K562 (cell line): ENCODE measurements around the gene B3GALT4. TPM values are rescaled to one million over a fixed set of nuclear protein-coding genes. Genes with fewer than 3 reads are reported as not detected.
A peak's percentile ranks its signal among the peaks of the same experiment; 100 is the strongest.

Experiments used
- CREB1 ChIP-seq, 2 experiments: sonication (generic) in 1 of 2; formaldehyde crosslinking in 1 of 2; IDR thresholded peaks; 2 replicates each; pipeline versions ENCODE4 v1.6.1 to v1.8.0; 2012 to 2022; ENCODE audit warnings: inconsistent platforms in 1 of 2, mild to moderate bottlenecking in 1 of 2, missing genetic modification reagents in 1 of 2, moderate library complexity in 1 of 2
- CREM ChIP-seq: IDR thresholded peaks from 2 replicates; pipeline ENCODE4 v1.6.1; 2014; ENCODE audit warnings: antibody characterized with exemption, low read depth
- CTCFL ChIP-seq: IDR thresholded peaks from 2 replicates; pipeline ENCODE4 v1.6.1; 2011; ENCODE audit warnings: borderline replicate concordance, low read depth, mild to moderate bottlenecking, moderate library complexity, low read length; ENCODE audit not compliant: insufficient read depth, poor library complexity, severe bottlenecking
- ETS1 ChIP-seq: conservative IDR thresholded peaks from 2 replicates; pipeline ENCODE4 v1.6.1; 2011; ENCODE audit warnings: low read depth, mild to moderate bottlenecking, low read length; ENCODE audit not compliant: control insufficient read depth
- FOXJ3 ChIP-seq: sonication (generic); formaldehyde crosslinking; IDR thresholded peaks from 2 replicates; pipeline ENCODE4 v1.4.0; 2020; ENCODE audit warnings: mild to moderate bottlenecking, missing genetic modification reagents
- GTF2B ChIP-seq: IDR thresholded peaks from 2 replicates; pipeline ENCODE4 v1.6.1; 2011; ENCODE audit not compliant: insufficient read length; ENCODE audit errors: extremely low read depth
- HIVEP1 ChIP-seq: fragments of 250-450 bp; sonication (Bioruptor Pico); IDR thresholded peaks from 2 replicates; pipeline ENCODE4 v1.4.0; 2020; ENCODE audit warnings: mild to moderate bottlenecking
- NR4A1 ChIP-seq, 2 experiments: fragments of 250-450 bp in 1 of 2; fragments of 450-650 bp in 1 of 2; sonication (Bioruptor Pico) in 1 of 2; IDR thresholded peaks; 2 replicates each; pipeline versions ENCODE4 v1.4.0 to v1.6.1; 2016 to 2020; ENCODE audit warnings: mild to moderate bottlenecking in 2 of 2, missing compliant biosample characterization in 1 of 2, missing genetic modification characterization in 1 of 2, moderate library complexity in 1 of 2
- RREB1 ChIP-seq: fragments of 250-450 bp; sonication (Bioruptor Pico); IDR thresholded peaks from 2 replicates; pipeline ENCODE4 v1.4.0; 2020
- THAP7 ChIP-seq: fragments of 250-450 bp; sonication (Bioruptor Pico); IDR thresholded peaks from 2 replicates; pipeline ENCODE4 v1.5.0; 2021
- ZC3H4 ChIP-seq: sonication (generic); formaldehyde crosslinking; IDR thresholded peaks from 2 replicates; pipeline ENCODE4 v1.9.0; 2021; ENCODE audit warnings: missing genetic modification reagents, borderline replicate concordance
- ZEB2 ChIP-seq: fragments of 450-650 bp; IDR thresholded peaks from 2 replicates; pipeline ENCODE4 v1.6.1; 2016
- polyA plus RNA-seq, 8 experiments: library from polyadenylated mRNA; depleted of rRNA in 4 of 8; stranded (reverse) in 5 of 8; unstranded in 3 of 8; fragments of >200 nt; fragmentation: Nextera tagmentation in 2 of 8; fragmentation: Illumina TruSeq in 1 of 8; extraction: Ambion mirVana in 2 of 8; extraction: Trizol in 1 of 8; gene quantifications; 2 replicates each; pipeline versions ENCODE4 v1.2.1 to v1.2.3, GENCODE V29; 2011 to 2014; ENCODE audit warnings: inconsistent platforms in 1 of 8, missing spikeins in 1 of 8
- total RNA-seq, 7 experiments: library from RNA; depleted of rRNA in 6 of 7; stranded (reverse); fragments of >200 nt in 6 of 7; fragmentation: Illumina TruSeq in 2 of 7; extraction: Trizol in 2 of 7; gene quantifications; 2 replicates each; pipeline versions ENCODE4 v1.2.1 to v1.2.3, GENCODE V29; 2011 to 2021; ENCODE audit warnings: low replicate concordance in 1 of 7

Gene B3GALT4
- total and polyA plus RNA-seq, 9 of the 15 experiments (the other 6 are each of a cell fraction or from before 2014, with no cell fraction given) = 0.11 to 1.3 (median 0.53) TPM; not detected in 1

GRCh38 chr6:33297956-33298772 is 21.2 kb downstream of the B3GALT4 start (continued):
- no peak for TF ChIP-seq THAP7 (CRISPR knock-in tag)
- TF ChIP-seq ZC3H4 = 0 out of 2 replicates have a peak, but pooled peaks have one; percentile 25
- TF ChIP-seq ETS1 = 0 out of 2 replicates have a peak, but pooled peaks have one; percentile 34
- TF ChIP-seq FOXJ3 (CRISPR knock-in tag) = peak; percentile 47; the same call in 1 of the 2 replicates
- no peak for TF ChIP-seq RREB1 (CRISPR knock-in tag)
- TF ChIP-seq HIVEP1 (CRISPR knock-in tag) = no peak
- TF ChIP-seq ZEB2 = peak; percentile 41; the same call in 1 of the 2 replicates
- TF ChIP-seq GTF2B = no peak
- TF ChIP-seq CTCFL = peak; percentile 55
- TF ChIP-seq CREM = peak; percentile 42; the same call in 1 of the 2 replicates
- TF ChIP-seq CREB1 (IDR thresholded peaks at IDR 0.05) = no peak
- peak; percentile 36; the same call in 1 of the 2 replicates for TF ChIP-seq CREB1 (CRISPR knock-in tag; IDR thresholded peaks at IDR 0.05)
- 0 out of 2 replicates have a peak, but pooled peaks have one; percentile 17 for TF ChIP-seq NR4A1 (CRISPR knock-in tag; IDR thresholded peaks at IDR 0.05)
- no peak for TF ChIP-seq NR4A1 (tag; IDR thresholded peaks at IDR 0.05)
